H1 (cell line): ENCODE data around the gene LIN28A.

ENCODE experiments used
- CHD2 ChIP-seq: IDR thresholded peaks from 2 replicates; pipeline ENCODE4 v1.6.1; 2012; ENCODE audit warnings: low read length, improper control_type of control experiment
- CREB1 ChIP-seq: IDR thresholded peaks from 2 replicates; pipeline ENCODE4 v1.6.1; 2012; ENCODE audit warnings: inconsistent platforms
- FOSL1 ChIP-seq: IDR thresholded peaks from 2 replicates; pipeline ENCODE4 v1.6.1; 2011; ENCODE audit warnings: mild to moderate bottlenecking, low read depth, low read length, moderate library complexity; ENCODE audit not compliant: insufficient read depth
- GABPA ChIP-seq: IDR thresholded peaks from 2 replicates; pipeline ENCODE4 v1.6.1; 2011; ENCODE audit warnings: mild to moderate bottlenecking, low read length, moderate library complexity, borderline replicate concordance; ENCODE audit not compliant: insufficient read depth
- JUND ChIP-seq: IDR thresholded peaks from 2 replicates; pipeline ENCODE4 v1.6.1; 2011; ENCODE audit warnings: mild to moderate bottlenecking, improper control_type of control experiment, low read length
- POLR2A ChIP-seq, 2 experiments: IDR thresholded peaks; 1 replicate in 1 of 2; 2 replicates in 1 of 2; pipeline ENCODE4 v1.6.1; 2011; ENCODE audit warnings: low read depth in 2 of 2, low read length in 2 of 2, mild to moderate bottlenecking in 2 of 2; ENCODE audit errors: control extremely low read depth in 1 of 2
- POU5F1 ChIP-seq: IDR thresholded peaks from 2 replicates; pipeline ENCODE4 v1.6.1; 2011; ENCODE audit warnings: low read depth, mild to moderate bottlenecking, low read length, moderate library complexity
- RNF2 ChIP-seq: fragments of 200-900, 300-1000 bp; sonication (generic); IDR thresholded peaks from 2 replicates; pipeline ENCODE4 v1.7.1; 2016; ENCODE audit warnings: borderline replicate concordance, low read depth, mild to moderate bottlenecking, antibody characterized with exemption, low read length; ENCODE audit not compliant: poor library complexity, severe bottlenecking; ENCODE audit errors: missing control alignments
- SRF ChIP-seq: IDR thresholded peaks from 2 replicates; pipeline ENCODE4 v1.6.1; 2011; ENCODE audit warnings: mild to moderate bottlenecking, low read depth, low read length, moderate library complexity
- YY1 ChIP-seq: IDR thresholded peaks from 2 replicates; pipeline ENCODE4 v1.6.1; 2011; ENCODE audit warnings: low read depth, mild to moderate bottlenecking, low read length
- TF ChIP-seq, protein P1 (sequence below), 3 experiments: IDR thresholded peaks; 1 replicate in 2 of 3; 2 replicates in 1 of 3; pipeline versions ENCODE4 v1.5.1 to v1.6.1; 2011; ENCODE audit warnings: low read length in 3 of 3, mild to moderate bottlenecking in 3 of 3, inconsistent platforms in 2 of 3, low read depth in 1 of 3, moderate library complexity in 1 of 3; ENCODE audit not compliant: insufficient read depth in 1 of 3; ENCODE audit errors: control extremely low read depth in 1 of 3
- TF ChIP-seq, protein P2 (sequence below): IDR thresholded peaks from 2 replicates; pipeline ENCODE4 v1.6.1; 2012; ENCODE audit warnings: inconsistent platforms
- TF ChIP-seq, protein P3 (sequence below): IDR thresholded peaks from 2 replicates; pipeline ENCODE4 v1.6.1; 2012; ENCODE audit warnings: low read length, inconsistent platforms

DNA sequence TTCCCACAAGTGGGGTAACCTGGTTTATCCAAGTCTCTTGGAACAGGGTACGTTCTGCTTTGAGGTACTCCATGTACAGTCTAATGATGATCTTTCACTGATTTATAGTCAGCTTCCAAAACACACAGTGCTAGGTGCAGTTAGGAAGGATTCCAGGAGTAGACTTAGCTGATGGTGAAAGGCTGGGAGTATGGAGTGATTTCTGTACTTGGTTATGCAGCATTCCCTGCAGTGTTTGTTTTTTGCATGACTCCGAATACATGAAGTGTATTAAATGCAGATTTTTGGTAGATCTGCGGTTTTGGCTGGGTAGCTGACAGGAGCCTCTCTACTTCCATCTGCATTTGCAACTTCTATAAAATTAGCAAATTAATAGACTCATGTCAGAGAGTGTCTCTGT is 65.4 kb downstream of the LIN28A start:
- TF ChIP-seq, protein P1, sequence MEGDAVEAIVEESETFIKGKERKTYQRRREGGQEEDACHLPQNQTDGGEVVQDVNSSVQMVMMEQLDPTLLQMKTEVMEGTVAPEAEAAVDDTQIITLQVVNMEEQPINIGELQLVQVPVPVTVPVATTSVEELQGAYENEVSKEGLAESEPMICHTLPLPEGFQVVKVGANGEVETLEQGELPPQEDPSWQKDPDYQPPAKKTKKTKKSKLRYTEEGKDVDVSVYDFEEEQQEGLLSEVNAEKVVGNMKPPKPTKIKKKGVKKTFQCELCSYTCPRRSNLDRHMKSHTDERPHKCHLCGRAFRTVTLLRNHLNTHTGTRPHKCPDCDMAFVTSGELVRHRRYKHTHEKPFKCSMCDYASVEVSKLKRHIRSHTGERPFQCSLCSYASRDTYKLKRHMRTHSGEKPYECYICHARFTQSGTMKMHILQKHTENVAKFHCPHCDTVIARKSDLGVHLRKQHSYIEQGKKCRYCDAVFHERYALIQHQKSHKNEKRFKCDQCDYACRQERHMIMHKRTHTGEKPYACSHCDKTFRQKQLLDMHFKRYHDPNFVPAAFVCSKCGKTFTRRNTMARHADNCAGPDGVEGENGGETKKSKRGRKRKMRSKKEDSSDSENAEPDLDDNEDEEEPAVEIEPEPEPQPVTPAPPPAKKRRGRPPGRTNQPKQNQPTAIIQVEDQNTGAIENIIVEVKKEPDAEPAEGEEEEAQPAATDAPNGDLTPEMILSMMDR (IDR thresholded peaks at IDR 0.05; ENCODE audit: control extremely low read depth in 1 of 3, insufficient read depth in 1 of 3, low read depth in 1 of 3, low read length in 3 of 3) = no peak
- TF ChIP-seq YY1 (no peak), CHD2 (no peak), POU5F1 (no peak), CREB1 (no peak), RNF2 (no peak), POLR2A (IDR thresholded peaks at IDR 0.05; ENCODE audit: control extremely low read depth in 1 of 2, low read depth in 2 of 2, low read length in 2 of 2) (peak in 1 of 2 experiments; percentile 41; a peak in 2 of 3 replicates), SRF (no peak), JUND (no peak), FOSL1 (no peak), GABPA (no peak)
- TF ChIP-seq, protein P2, sequence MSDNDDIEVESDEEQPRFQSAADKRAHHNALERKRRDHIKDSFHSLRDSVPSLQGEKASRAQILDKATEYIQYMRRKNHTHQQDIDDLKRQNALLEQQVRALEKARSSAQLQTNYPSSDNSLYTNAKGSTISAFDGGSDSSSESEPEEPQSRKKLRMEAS = no peak
- TF ChIP-seq, protein P3, sequence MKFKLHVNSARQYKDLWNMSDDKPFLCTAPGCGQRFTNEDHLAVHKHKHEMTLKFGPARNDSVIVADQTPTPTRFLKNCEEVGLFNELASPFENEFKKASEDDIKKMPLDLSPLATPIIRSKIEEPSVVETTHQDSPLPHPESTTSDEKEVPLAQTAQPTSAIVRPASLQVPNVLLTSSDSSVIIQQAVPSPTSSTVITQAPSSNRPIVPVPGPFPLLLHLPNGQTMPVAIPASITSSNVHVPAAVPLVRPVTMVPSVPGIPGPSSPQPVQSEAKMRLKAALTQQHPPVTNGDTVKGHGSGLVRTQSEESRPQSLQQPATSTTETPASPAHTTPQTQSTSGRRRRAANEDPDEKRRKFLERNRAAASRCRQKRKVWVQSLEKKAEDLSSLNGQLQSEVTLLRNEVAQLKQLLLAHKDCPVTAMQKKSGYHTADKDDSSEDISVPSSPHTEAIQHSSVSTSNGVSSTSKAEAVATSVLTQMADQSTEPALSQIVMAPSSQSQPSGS = no peak
